Measurements from ENCODE around the gene CHCHD6.

Gene CHCHD6

GRCh38 chr3:126948980-126949535 is 245.0 kb downstream of the CHCHD6 start:
- CTCF ChIA-PET, result no interaction called here

GRCh38 chr3:126951561-126951960 is 247.5 kb downstream of the CHCHD6 start:
- POLR2A ChIA-PET, result interaction anchor here (1.2 kb wide), 1 partner anchor 10 kb away, joined by 3 read pairs; no protein-coding TSS in a partner anchor
- DNase-seq (ENCODE audit: extremely low spot score), result no peak
- no peak for TF ChIP-seq PKNOX1 (IDR thresholded peaks at IDR 0.05)
- TF ChIP-seq ELF4 (IDR thresholded peaks at IDR 0.05), result no peak
- TF ChIP-seq NFRKB (IDR thresholded peaks at IDR 0.05), result no peak
- TF ChIP-seq BHLHE40 (IDR thresholded peaks at IDR 0.05; ENCODE audit: borderline replicate concordance), result no peak
- TF ChIP-seq ARNT (IDR thresholded peaks at IDR 0.05), result no peak
- no peak for TF ChIP-seq SUZ12 (IDR thresholded peaks at IDR 0.05)
- CTCF ChIA-PET, result no interaction called here

More at GRCh38 chr3:126948980-126949535, 245.0 kb downstream of the CHCHD6 start:
- POLR2A ChIA-PET, result no interaction called here
- TF ChIP-seq HDGF (IDR thresholded peaks at IDR 0.05; ENCODE audit: borderline replicate concordance) (no peak), L3MBTL2 (conservative IDR thresholded peaks at IDR 0.05) (no peak), CTBP1 (IDR thresholded peaks at IDR 0.05; ENCODE audit: borderline replicate concordance) (no peak), FOXK2 (IDR thresholded peaks at IDR 0.05) (no peak), SP1 (IDR thresholded peaks at IDR 0.05) (no peak), FOXA1 (IDR thresholded peaks at IDR 0.05) (no peak), TARDBP (IDR thresholded peaks at IDR 0.05) (no peak)
- no peak for DNase-seq (ENCODE audit: extremely low spot score)

- DNase-seq (ENCODE audit: extremely low spot score), result no peak
- ChIA-PET CTCF (interaction anchor here (0.6 kb wide), 1 partner anchor 14 kb away, joined by 3 read pairs; no protein-coding TSS in a partner anchor), POLR2A (no interaction called here)
- TF ChIP-seq TARDBP (IDR thresholded peaks at IDR 0.05), result no peak
- TF ChIP-seq BHLHE40 (IDR thresholded peaks at IDR 0.05; ENCODE audit: borderline replicate concordance), result no peak
- TF ChIP-seq FOXA1 (IDR thresholded peaks at IDR 0.05), result no peak
- no peak for TF ChIP-seq FOXK2 (IDR thresholded peaks at IDR 0.05)
- TF ChIP-seq SP1 (IDR thresholded peaks at IDR 0.05), result no peak
- no peak for TF ChIP-seq FOXM1 (IDR thresholded peaks at IDR 0.05; ENCODE audit: borderline replicate concordance)
- TF ChIP-seq ARNT (IDR thresholded peaks at IDR 0.05), result no peak
- no peak for TF ChIP-seq CTBP1 (IDR thresholded peaks at IDR 0.05; ENCODE audit: borderline replicate concordance)
- TF ChIP-seq HDGF (IDR thresholded peaks at IDR 0.05; ENCODE audit: borderline replicate concordance), result no peak
- no peak for TF ChIP-seq SUZ12 (IDR thresholded peaks at IDR 0.05)
- TF ChIP-seq ZNF384 (IDR thresholded peaks at IDR 0.05), result no peak
- no peak for TF ChIP-seq ELF4 (IDR thresholded peaks at IDR 0.05)
- no peak for TF ChIP-seq L3MBTL2 (conservative IDR thresholded peaks at IDR 0.05)
- no peak for TF ChIP-seq LEF1 (IDR thresholded peaks at IDR 0.05; ENCODE audit: borderline replicate concordance)
- no peak for TF ChIP-seq PKNOX1 (IDR thresholded peaks at IDR 0.05)
- no peak for TF ChIP-seq NFRKB (IDR thresholded peaks at IDR 0.05)
These were observed 248.4 kb downstream of the CHCHD6 start for GRCh38 chr3:126952261-126952982.

GRCh38 chr3:126952983-126953660 is 249.1 kb downstream of the CHCHD6 start:
- ChIA-PET POLR2A (no interaction called here), CTCF (no interaction called here)
- TF ChIP-seq SUZ12 (IDR thresholded peaks at IDR 0.05), result no peak
- TF ChIP-seq PKNOX1 (IDR thresholded peaks at IDR 0.05), result no peak
- no peak for TF ChIP-seq ZNF384 (IDR thresholded peaks at IDR 0.05)
- TF ChIP-seq TARDBP (IDR thresholded peaks at IDR 0.05), result no peak
- TF ChIP-seq FOXM1 (IDR thresholded peaks at IDR 0.05; ENCODE audit: borderline replicate concordance), result no peak
- no peak for TF ChIP-seq HDGF (IDR thresholded peaks at IDR 0.05; ENCODE audit: borderline replicate concordance)
- no peak for TF ChIP-seq LEF1 (IDR thresholded peaks at IDR 0.05; ENCODE audit: borderline replicate concordance)
- TF ChIP-seq SP1 (IDR thresholded peaks at IDR 0.05), result no peak
- no peak for TF ChIP-seq L3MBTL2 (conservative IDR thresholded peaks at IDR 0.05)
- no peak for DNase-seq (ENCODE audit: extremely low spot score)

- POLR2A ChIA-PET, result no interaction called here
- TF ChIP-seq L3MBTL2 (conservative IDR thresholded peaks at IDR 0.05) (no peak), FOXA1 (IDR thresholded peaks at IDR 0.05) (no peak), LEF1 (IDR thresholded peaks at IDR 0.05; ENCODE audit: borderline replicate concordance) (no peak), FOXK2 (IDR thresholded peaks at IDR 0.05) (no peak), CTBP1 (IDR thresholded peaks at IDR 0.05; ENCODE audit: borderline replicate concordance) (no peak), TARDBP (IDR thresholded peaks at IDR 0.05) (no peak), ARNT (IDR thresholded peaks at IDR 0.05) (no peak), SP1 (IDR thresholded peaks at IDR 0.05) (no peak), ELF4 (IDR thresholded peaks at IDR 0.05) (no peak), HDGF (IDR thresholded peaks at IDR 0.05; ENCODE audit: borderline replicate concordance) (no peak), FOXM1 (IDR thresholded peaks at IDR 0.05; ENCODE audit: borderline replicate concordance) (no peak), NFRKB (IDR thresholded peaks at IDR 0.05) (no peak)
- CTCF ChIA-PET, result no interaction called here
- DNase-seq (ENCODE audit: extremely low spot score), result no peak
These were observed 250.3 kb downstream of the CHCHD6 start for GRCh38 chr3:126954141-126954842.

Data from HEK293T (cell line).